SK-N-SH treated with all-trans-retinoic acid at 6 μM for 48 hours (cell line): ENCODE measurements around the gene HEMK1.

Source experiments
- CREB5 ChIP-seq: fragments of 250-450 bp; sonication (Bioruptor Pico); IDR thresholded peaks from 2 replicates; pipeline ENCODE4 v1.5.1; 2020; ENCODE audit warnings: low read depth, mild to moderate bottlenecking, moderate library complexity
- ESRRG ChIP-seq: fragments of 250-450 bp; sonication (Bioruptor Pico); IDR thresholded peaks from 2 replicates; pipeline ENCODE4 v1.6.1; 2021; ENCODE audit warnings: mild to moderate bottlenecking
- ISL1 ChIP-seq: fragments of 250-450 bp; sonication (Bioruptor Pico); IDR thresholded peaks from 2 replicates; pipeline ENCODE4 v2.1.2; 2022; ENCODE audit warnings: mild to moderate bottlenecking, moderate library complexity
- PPARA ChIP-seq: fragments of 250-450 bp; sonication (Bioruptor Pico); IDR thresholded peaks from 2 replicates; pipeline ENCODE4 v1.5.0; 2020; ENCODE audit warnings: mild to moderate bottlenecking, borderline replicate concordance
- TCF4 ChIP-seq: fragments of 250-450 bp; sonication (Bioruptor Pico); IDR thresholded peaks from 2 replicates; pipeline ENCODE4 v1.8.0; 2021; ENCODE audit warnings: mild to moderate bottlenecking, moderate library complexity, borderline replicate concordance
- ZNF565 ChIP-seq: fragments of 450-650 bp; formaldehyde crosslinking; conservative IDR thresholded peaks from 2 replicates; pipeline ENCODE4 v1.5.0; 2020; ENCODE audit warnings: low read depth, mild to moderate bottlenecking, moderate library complexity
- TF ChIP-seq, protein P1 (sequence below): fragments of 250-450 bp; sonication (Bioruptor Pico); IDR thresholded peaks from 2 replicates; pipeline ENCODE4 v1.5.1; 2021; ENCODE audit warnings: mild to moderate bottlenecking, moderate library complexity
- TF ChIP-seq, protein P2 (sequence below): fragments of 250-450 bp; sonication (Bioruptor Pico); IDR thresholded peaks from 2 replicates; pipeline ENCODE4 v1.8.0; 2020; ENCODE audit warnings: mild to moderate bottlenecking, moderate library complexity, borderline replicate concordance

DNA sequence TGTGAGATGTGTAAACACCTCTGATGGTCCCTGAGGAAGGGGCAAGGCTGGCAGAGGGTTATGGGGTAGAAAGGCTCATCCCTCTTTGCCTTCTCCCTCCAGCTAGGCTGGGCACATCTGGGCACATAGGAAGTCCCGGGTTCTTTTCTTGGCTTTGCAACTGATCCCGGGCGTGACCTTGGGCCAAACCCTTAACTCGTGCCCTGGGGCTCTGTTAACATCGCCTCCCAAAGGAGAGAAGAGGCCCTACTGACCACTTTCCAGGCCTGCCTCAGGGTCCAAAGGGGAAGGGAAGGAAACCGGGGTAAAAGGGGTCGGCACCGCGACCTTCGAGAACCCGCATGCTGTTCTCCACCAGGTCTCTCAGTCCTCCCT is 2.3 kb upstream of the HEMK1 start:
- no peak for TF ChIP-seq CREB5 (CRISPR knock-in tag)
- no peak for TF ChIP-seq ISL1 (CRISPR knock-in tag)
- TF ChIP-seq PPARA (CRISPR knock-in tag), result no peak
- no peak for TF ChIP-seq TCF4 (CRISPR knock-in tag)
- TF ChIP-seq, protein P1, sequence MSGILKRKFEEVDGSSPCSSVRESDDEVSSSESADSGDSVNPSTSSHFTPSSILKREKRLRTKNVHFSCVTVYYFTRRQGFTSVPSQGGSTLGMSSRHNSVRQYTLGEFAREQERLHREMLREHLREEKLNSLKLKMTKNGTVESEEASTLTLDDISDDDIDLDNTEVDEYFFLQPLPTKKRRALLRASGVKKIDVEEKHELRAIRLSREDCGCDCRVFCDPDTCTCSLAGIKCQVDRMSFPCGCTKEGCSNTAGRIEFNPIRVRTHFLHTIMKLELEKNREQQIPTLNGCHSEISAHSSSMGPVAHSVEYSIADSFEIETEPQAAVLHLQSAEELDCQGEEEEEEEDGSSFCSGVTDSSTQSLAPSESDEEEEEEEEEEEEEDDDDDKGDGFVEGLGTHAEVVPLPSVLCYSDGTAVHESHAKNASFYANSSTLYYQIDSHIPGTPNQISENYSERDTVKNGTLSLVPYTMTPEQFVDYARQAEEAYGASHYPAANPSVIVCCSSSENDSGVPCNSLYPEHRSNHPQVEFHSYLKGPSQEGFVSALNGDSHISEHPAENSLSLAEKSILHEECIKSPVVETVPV (CRISPR knock-in tag), result no peak
- TF ChIP-seq, protein P2, sequence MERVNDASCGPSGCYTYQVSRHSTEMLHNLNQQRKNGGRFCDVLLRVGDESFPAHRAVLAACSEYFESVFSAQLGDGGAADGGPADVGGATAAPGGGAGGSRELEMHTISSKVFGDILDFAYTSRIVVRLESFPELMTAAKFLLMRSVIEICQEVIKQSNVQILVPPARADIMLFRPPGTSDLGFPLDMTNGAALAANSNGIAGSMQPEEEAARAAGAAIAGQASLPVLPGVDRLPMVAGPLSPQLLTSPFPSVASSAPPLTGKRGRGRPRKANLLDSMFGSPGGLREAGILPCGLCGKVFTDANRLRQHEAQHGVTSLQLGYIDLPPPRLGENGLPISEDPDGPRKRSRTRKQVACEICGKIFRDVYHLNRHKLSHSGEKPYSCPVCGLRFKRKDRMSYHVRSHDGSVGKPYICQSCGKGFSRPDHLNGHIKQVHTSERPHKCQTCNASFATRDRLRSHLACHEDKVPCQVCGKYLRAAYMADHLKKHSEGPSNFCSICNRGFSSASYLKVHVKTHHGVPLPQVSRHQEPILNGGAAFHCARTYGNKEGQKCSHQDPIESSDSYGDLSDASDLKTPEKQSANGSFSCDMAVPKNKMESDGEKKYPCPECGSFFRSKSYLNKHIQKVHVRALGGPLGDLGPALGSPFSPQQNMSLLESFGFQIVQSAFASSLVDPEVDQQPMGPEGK (CRISPR knock-in tag), result no peak
- no peak for TF ChIP-seq ZNF565 (CRISPR knock-in tag)
- no peak for TF ChIP-seq ESRRG (CRISPR knock-in tag)
